ENCODE data around the gene RAB27A. TPM values are rescaled to one million over a fixed set of nuclear protein-coding genes. Genes with fewer than 3 reads are reported as not detected.
A peak's percentile ranks its signal among the peaks of the same experiment; 100 is the strongest.

The RAB27A gene
- total and polyA plus RNA-seq, 5 experiments from 2014 or later: 26.2 to 88.0 (median 35.0) TPM

- Mint-ChIP-seq H3K4me1 (peaks cover 5 to 20% (median 12%) of the 10 kb centered on the region in 4 donors), H3K27ac (no peak overlapping the region), H3K27me3 (no peaks in the 10 kb centered on the region), H3K36me3 (peaks cover 5 to 36% (median 23%) of the 10 kb centered on the region in 3 donors), H3K4me3 (no peak overlapping the region), H3K9me3 (no peaks in the 10 kb centered on the region)
- POLR2A ChIA-PET: no interaction called here
- ATAC-seq (no peak), DNase-seq (no peak)
These were observed 54.9 kb downstream of the RAB27A start for GRCh38 chr15:55234800-55235104.

- Mint-ChIP-seq H3K36me3 (peaks cover 5 to 39% (median 23%) of the 10 kb centered on the region in 3 donors), H3K27ac (no peak overlapping the region), H3K4me3 (no peak overlapping the region), H3K4me1 (peaks cover under 1 to 19% (median 10%) of the 10 kb centered on the region in 4 donors), H3K9me3 (no peaks in the 10 kb centered on the region), H3K27me3 (no peaks in the 10 kb centered on the region)
- ATAC-seq (no peak), DNase-seq (no peak)
- POLR2A ChIA-PET: no interaction called here
These were observed 55.4 kb downstream of the RAB27A start for GRCh38 chr15:55234104-55234799.

GRCh38 chr15:55231455-55231854 lies 58.2 kb downstream of the RAB27A start:
- no peak for DNase-seq
- no peak for ATAC-seq
- H3K4me3 Mint-ChIP-seq: no peak overlapping the region
- H3K27me3 Mint-ChIP-seq: no peaks in the 10 kb centered on the region
- peaks cover 5 to 44% (median 20%) of the 10 kb centered on the region in 3 donors for H3K36me3 Mint-ChIP-seq
- H3K9me3 Mint-ChIP-seq: no peaks in the 10 kb centered on the region
- H3K27ac Mint-ChIP-seq: peak overlapping the region in 1 of 10 donors; percentile 36
- H3K4me1 Mint-ChIP-seq: peaks cover 5 to 15% (median 10%) of the 10 kb centered on the region in 4 donors
- POLR2A ChIA-PET: no interaction called here

GRCh38 chr15:55230953-55231352 lies 58.7 kb downstream of the RAB27A start:
- H3K27ac Mint-ChIP-seq: peak overlapping the region in 2 of 10 donors; percentile 2 to 79
- DNase-seq (no peak), ATAC-seq (no peak)
- POLR2A ChIA-PET: interaction anchor here (0.6 kb wide), 1 partner anchor 271 kb away, joined by 5 read pairs; no protein-coding TSS in a partner anchor
- peaks cover 7 to 16% (median 11%) of the 10 kb centered on the region in 4 donors for H3K4me1 Mint-ChIP-seq
- H3K9me3 Mint-ChIP-seq: no peaks in the 10 kb centered on the region
- peaks cover 5 to 47% (median 22%) of the 10 kb centered on the region in 3 donors for H3K36me3 Mint-ChIP-seq
- H3K27me3 Mint-ChIP-seq: no peaks in the 10 kb centered on the region
- no peak overlapping the region for H3K4me3 Mint-ChIP-seq

GRCh38 chr15:55230051-55230670 lies 59.5 kb downstream of the RAB27A start:
- peaks cover 5 to 52% (median 18%) of the 10 kb centered on the region in 3 donors for H3K36me3 Mint-ChIP-seq
- H3K27ac Mint-ChIP-seq: peak overlapping the region in 9 of 10 donors; percentile 26 to 87 (median 79)
- POLR2A ChIA-PET: interaction anchor here (0.6 kb wide), 1 partner anchor 271 kb away, joined by 5 read pairs; no protein-coding TSS in a partner anchor
- peak overlapping the region in 7 of 10 donors; percentile 10 to 65 (median 43) for H3K4me3 Mint-ChIP-seq
- H3K9me3 Mint-ChIP-seq: no peaks in the 10 kb centered on the region
- ATAC-seq (no peak), DNase-seq (no peak)
- peaks cover 9 to 22% (median 18%) of the 10 kb centered on the region in 4 donors for H3K4me1 Mint-ChIP-seq
- no peaks in the 10 kb centered on the region for H3K27me3 Mint-ChIP-seq

GRCh38 chr15:55226127-55226526 lies 63.5 kb downstream of the RAB27A start:
- Mint-ChIP-seq H3K27ac (peak overlapping the region in 1 of 10 donors; percentile 33), H3K27me3 (no peaks in the 10 kb centered on the region), H3K4me1 (peaks cover 33 to 61% (median 56%) of the 10 kb centered on the region in 4 donors), H3K4me3 (no peak overlapping the region), H3K9me3 (no peaks in the 10 kb centered on the region), H3K36me3 (peaks cover 0 to 32% (median 11%) of the 10 kb centered on the region in 3 donors)
- ATAC-seq (no peak), DNase-seq (no peak)
- POLR2A ChIA-PET: no interaction called here

- POLR2A ChIA-PET: no interaction called here
- peak overlapping the region in 8 of 10 donors; percentile 1 to 78 (median 56) for H3K27ac Mint-ChIP-seq
- H3K36me3 Mint-ChIP-seq: peaks cover 0 to 29% (median 4%) of the 10 kb centered on the region in 3 donors
These were observed 64.7 kb downstream of the RAB27A start for GRCh38 chr15:55224892-55225291.

GRCh38 chr15:55222588-55222987 lies 67.0 kb downstream of the RAB27A start:
- Mint-ChIP-seq H3K36me3 (peaks cover 0 to 18% (median 2%) of the 10 kb centered on the region in 3 donors), H3K27ac (peak overlapping the region in 9 of 10 donors; percentile 3 to 83 (median 48)), H3K27me3 (no peaks in the 10 kb centered on the region), H3K4me3 (peak overlapping the region; percentile 29 to 72 (median 60)), H3K4me1 (peaks cover 31 to 78% (median 63%) of the 10 kb centered on the region in 4 donors), H3K9me3 (no peaks in the 10 kb centered on the region)
- ATAC-seq: peak in 1 of 2 donors; percentile 47
- POLR2A ChIA-PET: interaction anchor here (1.2 to 1.4 kb wide), 3 partner anchors 45 to 96 kb away, joined by 4 to 5 read pairs (median 4); partner anchors contain the start of genes PIGB and PIGBOS1
- DNase-seq: peak in 1 of 10 donors; percentile 13

More at GRCh38 chr15:55224892-55225291, 64.7 kb downstream of the RAB27A start:
- ATAC-seq: peak; percentile 92 to 95
- Mint-ChIP-seq H3K4me1 (peaks cover 35 to 63% (median 56%) of the 10 kb centered on the region in 4 donors), H3K9me3 (no peaks in the 10 kb centered on the region), H3K4me3 (peak overlapping the region in 8 of 10 donors; percentile 16 to 66 (median 42)), H3K27me3 (no peaks in the 10 kb centered on the region)
- peak in 4 of 10 donors; percentile 19 to 51 (median 46) for DNase-seq

GRCh38 chr15:55221090-55222011 lies 68.3 kb downstream of the RAB27A start:
- POLR2A ChIA-PET: interaction anchor here (1.2 to 2.2 kb wide), 4 partner anchors 46 to 97 kb away, joined by 4 to 6 read pairs (median 4); partner anchors contain the start of genes PIGB and PIGBOS1
- peaks cover 0 to 16% (median 2%) of the 10 kb centered on the region in 3 donors for H3K36me3 Mint-ChIP-seq
- H3K4me3 Mint-ChIP-seq: peak overlapping the region in 9 of 10 donors; percentile 3 to 60 (median 57)

GRCh38 chr15:55220606-55221005 lies 69.0 kb downstream of the RAB27A start:
- peak overlapping the region in 6 of 10 donors; percentile 1 to 60 (median 58) for H3K4me3 Mint-ChIP-seq
- DNase-seq: no peak

More at GRCh38 chr15:55221090-55222011, 68.3 kb downstream of the RAB27A start:
- Mint-ChIP-seq H3K27ac (peak overlapping the region in 9 of 10 donors; percentile 39 to 87 (median 68)), H3K9me3 (no peaks in the 10 kb centered on the region), H3K27me3 (no peaks in the 10 kb centered on the region), H3K4me1 (peaks cover 31 to 79% (median 63%) of the 10 kb centered on the region in 4 donors)
- ATAC-seq (peak in 1 of 2 donors; percentile 12), DNase-seq (no peak)

GRCh38 chr15:55218056-55218455 lies 71.6 kb downstream of the RAB27A start:
- DNase-seq: no peak
- H3K9me3 Mint-ChIP-seq: no peaks in the 10 kb centered on the region
- H3K27ac Mint-ChIP-seq: peak overlapping the region in 2 of 10 donors; percentile 27 to 50

More at GRCh38 chr15:55220606-55221005, 69.0 kb downstream of the RAB27A start:
- peaks cover 0 to 9% (median 0%) of the 10 kb centered on the region in 3 donors for H3K36me3 Mint-ChIP-seq
- peaks cover 29 to 75% (median 59%) of the 10 kb centered on the region in 4 donors for H3K4me1 Mint-ChIP-seq
- POLR2A ChIA-PET: interaction anchor here (2.2 kb wide), 1 partner anchor 47 kb away, joined by 6 read pairs; no protein-coding TSS in a partner anchor
- H3K27ac Mint-ChIP-seq: peak overlapping the region in 8 of 10 donors; percentile 2 to 87 (median 46)
- H3K27me3 Mint-ChIP-seq: no peaks in the 10 kb centered on the region
- H3K9me3 Mint-ChIP-seq: no peaks in the 10 kb centered on the region
- no peak for ATAC-seq

More at GRCh38 chr15:55218056-55218455, 71.6 kb downstream of the RAB27A start:
- peaks cover 0 to 11% (median 9%) of the 10 kb centered on the region in 3 donors for H3K36me3 Mint-ChIP-seq
- POLR2A ChIA-PET: interaction anchor here (0.8 to 1.5 kb wide), 4 partner anchors 22 to 101 kb away, joined by 3 to 7 read pairs (median 4); partner anchors contain the start of genes PIGB and PIGBOS1
- ATAC-seq: no peak
- H3K27me3 Mint-ChIP-seq: no peaks in the 10 kb centered on the region
- no peak overlapping the region for H3K4me3 Mint-ChIP-seq
- H3K4me1 Mint-ChIP-seq: peaks cover 22 to 50% (median 35%) of the 10 kb centered on the region in 4 donors

All from naive thymus-derived CD8-positive, alpha-beta T cell (primary cell).